NCI-H1694 treated with DMSO at 0.1 percent for 48 hours (cell line): Measurements from ENCODE around the gene CRIM1.

Experiments
- DNase-seq: peaks from one replicate; lab custom pipeline; 2025; lab: John Stamatoyannopoulos, UW

The CRIM1 gene

GRCh38 chr2:36373149-36373926 lies 17.8 kb downstream of the CRIM1 start:
- no peak for DNase-seq

DNA sequence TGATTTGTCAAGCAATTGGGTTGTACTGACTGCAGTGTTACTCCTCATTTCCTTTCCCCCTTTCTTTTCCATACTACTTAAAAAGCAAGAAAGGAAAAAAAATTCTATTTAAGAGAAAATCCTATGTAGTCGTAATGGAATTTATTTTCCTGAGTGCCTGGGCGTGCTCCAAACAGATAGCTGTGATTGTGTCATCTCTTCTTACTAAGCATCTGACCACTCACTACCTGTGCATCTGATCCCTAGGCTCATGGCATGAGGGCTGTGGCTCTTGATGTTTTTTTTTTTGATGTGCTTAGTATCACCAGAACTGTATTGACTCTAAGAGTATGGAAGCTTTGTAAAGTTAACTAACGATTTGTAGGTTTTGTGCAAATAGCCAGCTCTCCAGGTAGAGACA lies 19.0 kb downstream of the CRIM1 start:
- no peak for DNase-seq

DNA sequence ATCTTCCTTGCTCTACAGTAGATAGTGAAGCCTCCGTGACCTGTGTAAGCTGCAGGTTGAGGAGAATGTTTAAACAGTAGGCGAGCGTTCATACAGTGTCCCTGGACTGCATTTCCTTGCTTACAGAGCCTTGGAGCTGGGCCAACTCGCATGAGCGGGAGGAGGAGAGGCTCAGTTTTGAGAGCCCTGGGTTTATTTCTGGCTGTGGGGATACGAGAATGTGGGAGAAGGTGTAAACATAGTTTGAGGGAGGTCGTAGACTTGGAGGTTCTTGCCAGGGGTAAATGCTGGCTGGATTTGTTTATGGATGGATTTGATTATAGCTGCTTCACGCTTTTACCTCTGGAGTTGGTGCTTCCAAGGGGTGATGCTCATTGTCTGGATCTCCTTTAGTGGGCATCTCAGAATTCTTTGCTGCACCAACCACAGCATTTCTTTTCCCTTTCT lies 20.8 kb downstream of the CRIM1 start:
- no peak for DNase-seq

DNA sequence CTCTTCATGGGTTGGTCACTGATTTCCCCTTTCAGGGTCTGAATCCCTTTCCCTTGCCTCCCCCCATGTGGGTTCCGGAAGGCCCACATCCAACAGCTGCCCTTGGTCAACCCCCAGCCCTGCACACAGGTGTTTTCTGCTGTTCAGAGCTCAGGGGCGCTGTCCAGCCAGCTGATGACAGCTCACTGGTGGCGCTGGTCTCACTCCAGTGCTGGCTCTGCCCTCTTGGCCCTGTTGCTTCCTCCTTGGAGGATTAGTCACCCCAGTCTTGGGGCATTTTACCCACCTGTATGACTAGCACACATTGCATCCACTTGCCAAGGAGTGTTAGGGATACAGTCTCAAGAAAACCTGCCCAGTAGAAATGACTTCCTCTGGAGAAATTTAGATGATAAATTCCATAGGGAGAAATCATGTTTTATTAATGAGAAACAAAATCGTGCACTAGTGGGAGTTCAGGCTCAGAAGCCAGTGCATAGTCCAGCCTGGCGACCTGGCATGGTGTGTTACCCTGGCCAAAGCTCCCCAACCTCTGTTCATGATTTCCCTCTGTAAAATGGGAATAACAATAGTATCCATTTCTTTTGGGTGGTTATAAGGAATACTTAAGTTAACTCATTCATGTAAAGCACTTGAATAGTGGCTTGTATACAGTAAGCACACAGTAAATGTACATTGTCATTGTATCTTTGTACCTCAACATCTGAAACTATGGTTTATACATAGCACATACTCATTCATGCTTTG lies 21.6 kb downstream of the CRIM1 start:
- no peak for DNase-seq

- DNase-seq = no peak
These were observed 24.3 kb downstream of the CRIM1 start for GRCh38 chr2:36379710-36380448.

DNA sequence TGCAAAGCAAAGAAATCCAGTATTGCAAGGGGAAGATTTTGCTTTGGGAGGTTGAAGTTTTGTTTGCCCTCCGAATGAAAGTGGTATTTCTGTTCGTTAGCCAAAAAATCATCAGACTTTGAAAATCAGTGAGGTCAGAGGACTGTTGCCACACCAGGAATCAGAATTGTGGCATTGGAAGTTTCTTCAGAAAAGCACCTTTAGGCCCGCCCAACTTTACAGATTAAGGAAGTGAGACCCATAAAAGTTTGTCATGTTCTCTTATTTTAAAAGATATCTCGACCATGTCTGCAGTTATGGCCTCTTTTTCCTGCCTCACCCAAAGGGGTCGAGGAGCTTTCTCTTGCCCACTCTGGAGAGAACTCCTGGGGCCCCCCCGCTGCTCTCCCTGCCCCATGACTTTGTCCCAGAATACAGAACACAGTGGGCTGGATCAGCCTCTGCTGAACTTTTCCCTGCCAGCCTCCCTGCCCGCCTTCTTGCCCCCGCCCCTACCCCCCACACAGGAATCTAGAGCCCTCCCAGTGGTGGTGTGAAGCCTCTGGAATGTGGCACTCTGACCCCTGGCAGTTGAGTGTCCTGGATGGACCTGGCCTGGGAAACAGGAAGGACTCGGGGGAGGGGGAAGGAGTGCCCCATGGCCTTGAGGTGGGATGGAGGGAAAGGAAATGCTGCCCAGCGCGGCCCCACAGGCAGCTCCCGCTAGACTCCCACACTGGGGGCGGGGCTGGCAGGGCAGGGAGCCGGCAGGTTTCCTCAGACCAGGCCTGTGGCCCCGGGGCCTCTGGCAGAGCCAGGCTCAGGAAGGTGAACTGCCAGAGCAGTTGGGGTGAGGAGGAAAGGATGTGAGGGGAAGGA lies 25.3 kb downstream of the CRIM1 start:
- no peak for DNase-seq

DNA sequence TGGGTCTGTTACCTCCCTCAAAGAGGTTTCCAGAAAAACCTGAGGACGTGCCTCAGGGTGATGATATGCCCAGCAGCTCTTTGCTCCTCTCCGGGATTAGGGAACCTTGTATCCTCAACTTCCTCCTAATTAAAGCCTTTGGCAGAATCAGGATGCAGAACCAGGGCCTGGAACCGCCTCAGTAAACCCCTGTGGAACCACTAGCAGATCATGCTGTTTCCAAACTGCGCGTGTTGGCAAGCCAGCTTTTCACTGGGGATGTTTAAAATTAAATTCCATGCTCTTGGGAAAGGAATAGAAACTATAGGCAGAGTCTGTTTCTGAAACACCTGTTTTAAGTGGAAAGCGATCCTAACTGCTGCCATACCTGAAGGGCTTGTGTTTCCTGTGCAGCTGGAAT lies 26.4 kb downstream of the CRIM1 start:
- DNase-seq = no peak

DNA sequence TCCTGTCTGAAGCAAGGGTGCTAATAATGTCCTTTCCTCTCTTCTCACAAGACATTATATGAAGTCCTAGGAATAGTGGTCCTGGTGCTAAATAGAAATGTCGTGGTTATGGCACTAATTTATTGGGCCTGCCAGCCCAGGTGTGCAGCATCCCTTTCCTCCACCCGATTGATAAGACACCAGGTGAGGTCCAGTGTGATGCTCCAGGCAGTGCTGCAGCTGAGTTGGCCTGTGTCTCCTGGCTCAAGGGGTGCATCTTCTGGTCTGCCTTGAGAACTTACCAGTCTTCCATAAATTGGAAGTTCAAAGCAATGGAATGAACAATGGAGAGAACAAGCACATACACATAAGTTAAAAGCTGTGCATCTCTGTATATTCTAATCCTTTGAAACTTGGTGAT lies 26.9 kb downstream of the CRIM1 start:
- no peak for DNase-seq

DNA sequence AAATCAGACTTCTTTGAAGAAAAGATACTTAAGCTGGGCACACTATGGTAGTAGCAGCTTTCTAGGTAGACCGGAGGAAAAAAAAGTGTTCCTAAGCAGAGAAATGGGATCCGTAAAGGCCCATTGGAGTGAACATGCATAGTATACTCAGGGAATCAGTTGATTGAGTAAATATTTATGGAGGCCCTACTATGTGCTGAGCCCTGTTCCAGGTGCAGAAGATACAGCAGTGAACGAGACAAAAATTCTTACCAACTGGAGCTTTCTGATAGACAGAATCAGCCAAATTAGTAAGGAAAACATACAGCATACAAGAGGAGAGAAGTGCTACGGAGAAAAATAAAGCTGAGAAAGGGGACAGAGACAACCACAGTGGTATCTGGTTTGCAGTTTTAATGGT lies 28.1 kb downstream of the CRIM1 start:
- DNase-seq = no peak

- no peak for DNase-seq
These were observed 28.9 kb downstream of the CRIM1 start for GRCh38 chr2:36384454-36384853.

- no peak for DNase-seq
These were observed 30.0 kb downstream of the CRIM1 start for GRCh38 chr2:36385603-36386002.

DNA sequence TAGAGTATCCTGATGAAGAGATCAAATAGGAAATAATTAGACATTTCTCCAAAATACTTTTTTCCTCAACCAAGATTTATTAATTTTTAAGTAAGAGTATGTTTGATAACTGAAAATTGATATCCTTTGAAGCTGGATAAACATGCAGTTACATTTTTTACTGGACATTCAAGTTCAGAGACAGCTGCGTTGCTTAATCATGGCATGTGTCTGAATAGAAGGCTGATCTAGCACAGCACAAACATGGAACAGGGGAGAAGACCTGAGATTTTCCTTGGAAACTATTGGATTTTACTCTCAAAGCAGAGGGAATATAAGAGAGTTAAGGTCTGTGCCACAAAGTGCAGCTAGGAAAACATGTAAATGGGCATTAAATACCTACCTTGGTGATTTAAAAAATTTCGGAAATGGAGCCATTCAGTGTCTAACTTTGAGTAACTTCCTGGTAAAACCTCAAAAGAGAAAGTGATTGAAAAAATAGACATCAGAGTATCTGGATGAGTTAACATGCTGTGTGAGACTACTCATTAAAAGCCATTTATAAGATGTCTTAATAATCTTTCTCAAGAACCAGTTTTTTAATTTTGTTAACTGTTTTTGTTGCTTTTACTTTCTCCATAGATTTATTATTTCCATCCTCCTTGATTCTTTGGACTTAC lies 31.8 kb downstream of the CRIM1 start:
- DNase-seq = no peak

GRCh38 chr2:36388472-36388871 lies 32.9 kb downstream of the CRIM1 start:
- no peak for DNase-seq

DNA sequence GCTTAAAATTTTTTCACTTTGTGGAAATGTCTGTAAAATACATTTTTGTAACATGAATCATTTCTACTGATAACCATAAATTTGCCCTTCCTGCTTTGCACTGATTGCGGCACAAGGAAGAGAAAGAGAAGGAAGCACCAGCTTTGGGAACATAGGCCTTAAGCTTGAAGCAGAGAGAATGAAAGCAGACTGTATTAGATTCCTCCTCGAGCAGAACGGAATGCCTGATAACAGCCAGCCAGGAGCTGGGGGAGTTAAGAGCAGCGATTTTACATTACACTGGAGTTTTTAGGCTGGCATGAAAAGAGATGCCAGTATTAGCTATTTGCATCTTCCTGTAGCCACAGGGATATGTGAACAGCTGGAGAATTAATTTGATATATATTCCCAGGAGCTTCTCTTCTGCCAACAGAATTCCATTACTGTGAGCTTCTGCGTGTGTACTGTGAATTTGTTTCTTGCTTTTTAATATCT lies 33.5 kb downstream of the CRIM1 start:
- no peak for DNase-seq

- DNase-seq = no peak
These were observed 34.0 kb downstream of the CRIM1 start for GRCh38 chr2:36389577-36389976.

DNA sequence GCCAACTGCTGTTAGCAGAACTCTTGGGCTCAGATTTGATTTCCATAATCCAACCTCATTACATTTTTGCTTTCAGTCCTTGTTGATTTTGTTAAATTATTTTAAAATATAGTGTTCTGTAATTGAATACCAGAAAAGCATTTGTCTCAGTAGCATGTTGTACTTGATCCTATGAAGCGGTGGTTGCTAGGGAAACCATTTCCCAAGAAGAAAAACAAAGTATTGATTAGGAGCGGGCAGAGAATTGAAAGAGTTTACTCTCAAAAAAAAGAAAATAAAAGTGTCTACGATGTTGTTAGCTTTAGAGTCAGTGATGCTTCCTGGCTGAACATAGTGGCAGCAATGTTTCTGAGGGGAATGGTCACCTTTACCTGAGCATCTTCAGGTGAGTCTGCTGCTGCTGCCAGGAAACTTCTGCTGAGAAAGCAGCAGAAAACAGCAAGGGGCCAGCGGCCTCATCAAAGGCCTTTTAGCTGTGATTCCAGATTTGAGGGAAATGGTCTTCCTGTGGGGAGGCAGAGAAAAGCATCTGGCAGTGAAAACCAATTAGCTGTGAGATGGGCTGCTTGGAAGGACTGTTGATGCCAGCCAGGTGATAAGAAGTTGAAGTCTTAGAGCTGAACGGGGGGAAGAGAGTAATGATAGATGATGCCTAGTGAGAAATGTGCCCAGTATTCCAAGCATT lies 37.1 kb downstream of the CRIM1 start:
- DNase-seq = no peak

DNA sequence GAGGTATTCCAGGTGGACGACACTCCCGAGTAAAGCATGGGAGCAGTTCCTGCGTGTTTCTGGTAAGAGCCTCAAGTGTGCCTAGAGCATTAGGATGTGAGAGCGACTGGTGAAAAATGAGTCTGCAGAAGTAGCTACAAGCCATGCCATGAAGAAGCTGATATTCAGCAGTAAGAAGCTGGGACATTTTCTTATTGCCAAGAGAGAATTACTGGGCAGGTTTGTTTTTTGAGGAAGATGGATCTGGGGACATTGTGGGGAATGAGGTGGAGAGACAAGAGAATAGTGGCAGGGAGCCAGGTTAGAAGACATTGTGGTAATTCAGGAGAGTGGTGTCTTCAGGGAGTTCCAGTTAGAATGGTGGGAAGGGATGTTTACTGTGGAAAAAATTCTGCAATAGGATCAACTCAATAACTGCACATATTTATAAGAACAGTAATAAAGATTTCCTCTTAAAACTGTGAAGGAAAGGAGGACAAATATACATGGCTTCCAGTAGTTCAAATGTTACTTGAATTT lies 38.2 kb downstream of the CRIM1 start:
- no peak for DNase-seq

DNA sequence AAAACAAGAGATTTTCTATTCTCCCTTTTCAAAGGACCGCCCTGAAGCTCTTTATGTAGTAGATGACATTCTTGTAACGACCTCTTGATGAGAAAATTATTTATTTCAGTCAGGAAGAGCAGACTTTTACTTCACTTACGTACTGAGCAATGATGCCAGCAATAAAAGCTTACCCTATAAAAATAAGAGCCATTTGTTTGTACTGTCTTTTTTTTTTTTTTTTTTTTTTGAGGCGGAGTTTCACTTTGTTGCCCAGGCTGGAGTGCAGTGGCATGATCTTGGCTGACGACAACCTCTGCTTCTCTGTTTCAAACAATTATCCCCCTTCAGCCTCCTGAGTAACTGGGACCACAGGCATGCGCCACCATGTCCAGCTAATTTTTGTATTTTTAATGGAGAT lies 39.2 kb downstream of the CRIM1 start:
- DNase-seq = no peak

DNA sequence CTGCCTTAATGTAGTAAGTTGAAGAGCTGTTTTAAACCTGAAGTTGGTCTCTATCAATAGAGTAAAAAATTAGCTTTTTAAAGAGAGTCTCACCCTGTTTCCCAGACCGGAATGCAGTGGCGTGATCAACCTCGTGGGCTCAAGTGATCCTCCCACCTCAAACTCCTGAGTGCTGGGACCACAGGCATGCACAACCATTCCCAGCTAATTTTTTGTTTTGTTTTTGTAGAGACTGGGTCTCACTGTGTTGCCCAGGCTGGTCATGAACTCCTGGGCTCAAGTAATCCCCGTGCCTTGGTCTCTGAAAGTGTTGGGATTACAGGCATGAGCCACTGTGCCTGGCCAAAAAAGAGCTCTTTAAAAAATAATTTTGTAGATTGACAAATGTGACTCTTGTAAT lies 40.3 kb downstream of the CRIM1 start:
- no peak for DNase-seq

DNA sequence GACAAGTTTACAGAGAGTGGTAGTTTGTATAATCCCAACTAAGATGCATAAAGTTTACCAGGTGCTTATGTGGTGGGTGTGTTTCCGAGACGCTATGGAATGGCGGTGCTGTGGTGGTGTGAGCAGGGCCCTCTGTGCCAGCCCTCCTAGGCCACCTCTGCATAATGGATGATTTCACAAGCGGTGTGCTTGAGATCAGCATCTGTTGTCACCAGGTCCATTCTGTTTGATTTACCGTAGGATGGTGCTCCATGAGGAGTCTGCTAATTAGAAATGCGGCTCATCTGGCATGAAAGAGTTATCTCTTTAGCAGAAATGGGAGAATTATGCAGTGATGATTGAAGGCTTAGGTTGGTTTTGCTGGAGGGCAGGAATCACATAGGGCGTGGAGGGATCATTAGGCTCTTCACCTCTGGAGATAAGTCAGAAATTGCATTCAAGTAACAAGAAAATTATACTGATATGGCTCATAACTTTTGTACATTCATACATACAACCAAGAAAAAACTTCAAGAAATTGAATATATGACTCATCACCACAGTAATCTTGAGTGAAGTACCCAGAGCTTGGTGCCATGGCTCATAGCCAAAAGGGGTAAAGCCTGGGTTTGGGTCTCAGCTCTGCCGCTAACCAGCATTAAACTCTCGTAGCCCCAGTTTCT lies 41.4 kb downstream of the CRIM1 start:
- no peak for DNase-seq
